ENCODE data around the gene FZD1.

DNA sequence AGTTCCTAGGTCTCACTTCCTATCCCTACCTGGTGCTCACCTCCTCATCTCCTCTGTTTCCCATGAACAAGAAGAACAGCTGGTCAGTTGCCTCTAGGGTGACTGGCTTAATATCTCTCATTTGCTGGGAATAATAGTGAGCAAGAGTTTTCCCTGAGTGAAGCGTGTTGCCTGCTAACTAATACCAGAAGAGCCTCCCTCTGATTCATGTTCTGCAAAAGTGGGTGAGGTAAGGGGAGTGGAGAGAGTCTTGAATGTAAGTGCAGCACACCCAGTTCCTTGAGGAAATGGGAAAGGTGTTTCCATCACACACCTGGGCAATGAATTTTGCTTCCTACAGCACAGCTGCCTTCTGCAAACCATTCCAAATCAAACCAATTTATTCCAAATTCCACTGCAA lies 29.6 kb downstream of the FZD1 start:
- TF ChIP-seq POLR2A (IDR thresholded peaks at IDR 0.05; ENCODE audit: low read depth, low read length) (no peak), POU2F2 (IDR thresholded peaks at IDR 0.05; ENCODE audit: low read depth, low read length) (no peak)
